NCI-H1436 treated with DMSO at 0.1 percent for 48 hours (cell line): Measurements from ENCODE around the gene GAS7.

Experiments
- DNase-seq: peaks from one replicate; lab custom pipeline; 2025; lab: John Stamatoyannopoulos, UW

The GAS7 gene

GRCh38 chr17:10198509-10199249 lies at the start of gene GAS7:
Gene GAS7, minus strand, starts transcription at chr17:10198606.
- DNase-seq, result no peak

GRCh38 chr17:10247810-10248209 lies 49.4 kb upstream of the GAS7 start:
- DNase-seq, result no peak

GRCh38 chr17:10243883-10244844 lies 45.8 kb upstream of the GAS7 start:
- DNase-seq, result no peak

- no peak for DNase-seq
Observed at GRCh38 chr17:10241781-10242180, 43.4 kb upstream of the GAS7 start.

GRCh38 chr17:10238661-10239060 lies 40.3 kb upstream of the GAS7 start:
- DNase-seq, result no peak

GRCh38 chr17:10234033-10234432 lies 35.6 kb upstream of the GAS7 start:
- no peak for DNase-seq

GRCh38 chr17:10233161-10233560 lies 34.8 kb upstream of the GAS7 start:
- no peak for DNase-seq

- DNase-seq, result no peak
Observed at GRCh38 chr17:10229181-10229580, 30.8 kb upstream of the GAS7 start.

- no peak for DNase-seq
Observed at GRCh38 chr17:10226930-10227695, 28.7 kb upstream of the GAS7 start.

- DNase-seq, result no peak
Observed at GRCh38 chr17:10224582-10225195, 26.3 kb upstream of the GAS7 start.

GRCh38 chr17:10219193-10219592 lies 20.8 kb upstream of the GAS7 start:
- DNase-seq, result no peak

- no peak for DNase-seq
Observed at GRCh38 chr17:10217916-10218315, 19.5 kb upstream of the GAS7 start.

GRCh38 chr17:10216213-10216938 lies 18.0 kb upstream of the GAS7 start:
- DNase-seq, result no peak

- DNase-seq, result no peak
Observed at GRCh38 chr17:10215286-10215685, 16.9 kb upstream of the GAS7 start.

- DNase-seq, result no peak
Observed at GRCh38 chr17:10211666-10212065, 13.3 kb upstream of the GAS7 start.

GRCh38 chr17:10210151-10210574 lies 11.8 kb upstream of the GAS7 start:
- no peak for DNase-seq

GRCh38 chr17:10208604-10209193 lies 10.3 kb upstream of the GAS7 start:
- DNase-seq, result no peak

- no peak for DNase-seq
Observed at GRCh38 chr17:10207153-10207552, 8.7 kb upstream of the GAS7 start.

GRCh38 chr17:10205549-10206185 lies 7.3 kb upstream of the GAS7 start:
- DNase-seq, result no peak

GRCh38 chr17:10201680-10202079 lies 3.3 kb upstream of the GAS7 start:
- no peak for DNase-seq
